Measurements from ENCODE around the gene MX2.

DNA sequence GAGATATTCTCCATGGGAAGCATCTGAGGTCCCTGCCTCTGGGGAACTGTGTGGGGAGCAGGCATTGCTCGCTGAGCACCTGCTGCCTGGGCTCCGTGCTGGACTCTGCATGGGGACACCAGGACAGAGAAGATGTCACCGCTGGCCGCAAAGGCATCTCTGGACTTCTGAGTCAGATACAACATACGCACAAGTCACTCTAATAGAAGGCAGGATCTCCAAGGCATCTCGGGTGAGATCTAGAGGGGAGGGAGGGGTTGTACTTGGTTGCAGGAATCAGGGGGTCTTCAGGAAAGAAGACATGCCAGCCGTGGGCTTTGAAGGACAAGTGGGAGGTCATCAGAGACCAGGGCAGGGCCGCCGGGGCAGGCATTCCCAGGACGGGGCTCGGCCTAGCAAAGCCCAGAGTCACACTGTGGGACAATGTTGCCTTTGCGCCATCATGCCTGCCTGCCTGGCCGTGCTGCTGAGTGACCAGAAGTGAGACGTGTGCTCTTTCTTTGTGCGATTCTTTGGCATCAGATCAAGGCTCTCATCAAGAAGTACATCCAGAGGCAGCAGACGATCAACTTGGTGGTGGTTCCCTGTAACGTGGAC lies 28.3 kb downstream of the MX2 start:
- TF ChIP-seq, protein P1, sequence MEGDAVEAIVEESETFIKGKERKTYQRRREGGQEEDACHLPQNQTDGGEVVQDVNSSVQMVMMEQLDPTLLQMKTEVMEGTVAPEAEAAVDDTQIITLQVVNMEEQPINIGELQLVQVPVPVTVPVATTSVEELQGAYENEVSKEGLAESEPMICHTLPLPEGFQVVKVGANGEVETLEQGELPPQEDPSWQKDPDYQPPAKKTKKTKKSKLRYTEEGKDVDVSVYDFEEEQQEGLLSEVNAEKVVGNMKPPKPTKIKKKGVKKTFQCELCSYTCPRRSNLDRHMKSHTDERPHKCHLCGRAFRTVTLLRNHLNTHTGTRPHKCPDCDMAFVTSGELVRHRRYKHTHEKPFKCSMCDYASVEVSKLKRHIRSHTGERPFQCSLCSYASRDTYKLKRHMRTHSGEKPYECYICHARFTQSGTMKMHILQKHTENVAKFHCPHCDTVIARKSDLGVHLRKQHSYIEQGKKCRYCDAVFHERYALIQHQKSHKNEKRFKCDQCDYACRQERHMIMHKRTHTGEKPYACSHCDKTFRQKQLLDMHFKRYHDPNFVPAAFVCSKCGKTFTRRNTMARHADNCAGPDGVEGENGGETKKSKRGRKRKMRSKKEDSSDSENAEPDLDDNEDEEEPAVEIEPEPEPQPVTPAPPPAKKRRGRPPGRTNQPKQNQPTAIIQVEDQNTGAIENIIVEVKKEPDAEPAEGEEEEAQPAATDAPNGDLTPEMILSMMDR (IDR thresholded peaks at IDR 0.05; ENCODE audit: low read depth, low read length) = no peak
- TF ChIP-seq POLR2A (IDR thresholded peaks at IDR 0.05; ENCODE audit: extremely low read depth, insufficient read length) = no peak
